Suppressor macrophage treated with lipopolysaccharide for 4 hours (primary cell): ENCODE data around the gene RBMS1.
"Not testable (repeated sequence)": the region's sequence is repeated elsewhere in the genome, so short reads cannot be mapped to it uniquely, and the experiment has no call there.

Experiments
- DNase-seq: peaks from one replicate; pipeline ENCODE4 v3.0.0-alpha.2; 2020

RBMS1 gene

GRCh38 chr2:160376576-160376975, 117.0 kb downstream of the RBMS1 start:
- DNase-seq = no peak

DNA sequence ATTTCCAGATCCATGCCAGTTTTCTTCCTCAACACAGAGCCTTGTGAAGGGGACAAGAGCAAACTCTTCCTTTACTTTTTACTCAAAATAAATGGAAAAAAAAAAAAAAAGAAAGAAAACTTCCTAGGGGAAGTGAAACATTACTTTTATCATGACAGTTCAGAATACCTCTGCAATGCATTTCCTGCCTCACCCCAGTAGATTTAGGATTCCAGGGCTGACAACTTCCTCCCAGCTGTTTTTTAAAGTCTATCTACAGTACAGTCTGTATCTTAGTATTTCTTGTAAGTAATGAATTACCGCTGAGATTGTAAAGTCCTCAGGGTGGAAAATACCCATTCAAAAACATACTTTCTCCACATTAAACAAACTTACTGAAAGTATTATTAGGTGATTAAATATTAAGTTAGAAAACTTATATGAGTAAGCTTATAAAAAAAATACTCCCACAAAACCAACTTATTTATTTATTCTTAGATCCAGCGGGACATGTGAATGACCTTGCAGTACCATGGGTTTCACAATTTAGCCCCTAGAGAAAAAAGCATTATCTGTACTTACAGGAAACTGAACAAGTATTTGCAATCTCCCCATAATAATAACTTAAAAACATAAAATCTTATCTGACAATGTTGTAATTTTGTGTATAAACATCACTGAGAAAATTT, 117.7 kb downstream of the RBMS1 start:
- DNase-seq = peak; percentile 54

DNA sequence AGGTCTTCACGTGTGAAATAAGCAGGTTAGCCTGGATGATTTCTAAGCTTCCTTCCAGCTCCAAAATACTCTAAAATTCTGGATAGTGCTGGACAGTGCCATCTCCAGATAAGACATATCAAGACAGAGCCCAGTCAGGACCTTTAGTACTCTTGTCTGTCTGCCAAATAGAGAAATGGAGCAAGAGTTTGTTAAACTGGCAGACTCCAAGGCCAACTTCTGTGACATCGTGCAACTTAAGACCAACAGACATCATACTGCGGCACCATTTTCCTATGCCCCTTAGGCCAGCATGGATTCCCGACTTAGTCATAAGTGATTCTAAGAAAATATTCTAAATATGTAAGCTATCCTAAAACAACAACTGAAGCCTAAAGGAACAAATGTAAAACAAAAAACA, 118.6 kb downstream of the RBMS1 start:
- DNase-seq = no peak

GRCh38 chr2:160373666-160374065, 119.9 kb downstream of the RBMS1 start:
- peak; percentile 54 for DNase-seq

- no peak for DNase-seq
These were observed 120.3 kb downstream of the RBMS1 start for GRCh38 chr2:160373263-160373662.

DNA sequence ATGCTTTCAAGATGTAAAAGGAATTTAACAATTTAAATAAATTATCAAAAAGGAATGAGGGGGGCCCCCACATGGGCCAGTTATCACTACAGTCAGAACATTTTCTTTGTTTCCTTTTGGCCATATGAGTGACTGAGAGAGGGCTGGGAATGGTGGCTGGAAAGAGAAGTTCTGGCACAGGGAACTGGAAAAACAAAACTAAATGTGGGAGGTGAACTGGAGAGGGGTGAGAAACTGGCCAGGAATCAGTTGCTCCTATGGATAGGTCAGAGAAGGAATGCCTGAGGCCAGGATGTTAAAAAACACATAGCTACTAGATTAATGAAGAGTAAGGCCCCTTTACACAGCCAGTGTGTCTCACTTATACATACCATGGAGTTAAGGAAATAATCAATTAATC, 121.0 kb downstream of the RBMS1 start:
- DNase-seq = no peak

- peak; percentile 58 for DNase-seq
These were observed 121.6 kb downstream of the RBMS1 start for GRCh38 chr2:160372010-160372356.

- DNase-seq = peak; percentile 77
These were observed 122.2 kb downstream of the RBMS1 start for GRCh38 chr2:160371251-160372009.

GRCh38 chr2:160368988-160369930, 124.3 kb downstream of the RBMS1 start:
- peak; percentile 25 for DNase-seq

GRCh38 chr2:160367887-160368286, 125.7 kb downstream of the RBMS1 start:
- peak; percentile 86 for DNase-seq

DNA sequence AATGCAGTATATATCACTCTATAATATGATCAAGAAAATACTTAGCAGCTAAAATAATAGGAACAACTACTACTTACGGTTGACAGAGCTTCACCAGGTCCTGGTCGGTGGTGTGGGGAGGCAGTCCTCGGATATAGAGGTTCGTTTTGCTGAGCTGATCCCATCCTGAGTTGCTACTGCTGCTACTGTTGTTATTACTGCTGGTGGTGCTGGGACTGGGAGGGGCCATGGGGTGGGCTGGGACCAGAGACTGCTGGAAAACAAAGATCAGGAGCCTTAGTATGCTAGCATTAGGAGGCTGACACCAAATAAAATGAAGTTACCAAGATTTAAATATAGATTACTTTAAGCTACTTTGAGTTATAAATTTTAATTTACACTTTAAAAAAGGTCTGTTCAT, 126.5 kb downstream of the RBMS1 start:
- not testable (repeated sequence) for DNase-seq

DNA sequence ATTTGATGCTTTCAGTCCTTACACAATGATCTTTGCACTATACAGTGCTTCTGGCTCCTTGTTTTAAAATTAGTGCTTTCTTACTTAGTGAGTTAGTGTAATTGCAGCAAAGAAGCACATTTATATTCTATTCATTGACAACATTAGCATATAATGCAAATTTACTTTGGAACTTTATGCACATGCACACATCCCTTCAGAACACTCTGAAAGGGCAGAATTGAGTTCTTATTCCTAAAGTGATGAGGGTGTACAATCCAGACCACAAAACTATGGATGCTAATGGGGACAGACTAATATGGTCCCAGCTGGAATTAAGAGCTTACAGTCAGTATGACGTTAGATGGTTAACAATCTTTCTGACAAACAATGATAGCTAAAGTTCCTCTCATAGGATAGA, 127.1 kb downstream of the RBMS1 start:
- DNase-seq = no peak

DNA sequence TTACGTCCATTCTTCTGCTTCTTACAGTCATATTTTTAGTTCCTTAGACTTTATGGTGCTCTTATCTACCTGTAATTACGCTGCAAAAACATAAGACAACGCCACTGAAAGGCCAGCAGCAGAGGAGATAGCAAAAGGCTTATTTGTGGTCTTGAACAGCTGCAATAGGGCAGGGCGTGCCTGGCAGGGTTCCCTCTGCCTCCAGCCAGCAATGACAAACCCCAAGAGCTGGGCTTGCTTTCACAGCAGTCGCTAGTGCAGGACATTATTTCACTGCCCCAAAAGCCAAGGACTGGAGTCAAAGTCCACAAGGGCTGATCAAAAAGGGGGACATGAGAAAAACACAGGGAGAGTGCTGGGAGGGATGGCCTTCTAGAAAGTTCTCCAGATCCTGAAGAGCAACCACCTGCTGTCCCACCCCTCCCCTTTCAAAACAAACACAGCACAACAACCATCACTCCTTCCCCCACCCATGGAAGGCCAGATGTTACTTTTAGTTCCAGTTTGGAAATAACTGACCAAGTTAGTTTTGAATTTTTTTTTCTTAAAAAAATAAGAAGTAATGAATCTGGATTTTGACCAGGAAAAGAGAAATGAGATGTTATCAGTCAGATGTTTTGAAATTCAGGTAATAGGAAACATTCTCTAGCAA, 127.8 kb downstream of the RBMS1 start:
- DNase-seq = no peak

- DNase-seq = peak; percentile 52
These were observed 129.2 kb downstream of the RBMS1 start for GRCh38 chr2:160364364-160364763.

DNA sequence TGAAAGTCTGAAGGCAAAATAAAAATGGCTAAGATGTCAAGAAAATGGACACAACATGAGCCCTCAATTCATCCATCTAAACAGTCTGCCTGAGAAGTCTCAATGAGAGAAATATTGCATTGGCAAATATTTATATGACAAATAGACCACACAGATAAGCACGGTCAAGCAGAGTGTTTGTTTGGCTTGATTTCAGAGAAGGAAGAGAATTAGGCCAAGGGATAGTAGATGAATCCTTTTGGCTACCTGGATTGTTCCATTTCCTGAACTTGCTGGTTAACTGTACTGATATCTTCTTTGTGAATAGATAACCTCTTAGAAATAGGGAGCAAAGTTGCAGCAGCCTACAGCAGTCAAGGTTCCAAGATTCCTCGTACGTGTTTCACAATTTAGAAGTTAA, 129.6 kb downstream of the RBMS1 start:
- DNase-seq = no peak

GRCh38 chr2:160363055-160363454, 130.6 kb downstream of the RBMS1 start:
- DNase-seq = peak; percentile 47

DNA sequence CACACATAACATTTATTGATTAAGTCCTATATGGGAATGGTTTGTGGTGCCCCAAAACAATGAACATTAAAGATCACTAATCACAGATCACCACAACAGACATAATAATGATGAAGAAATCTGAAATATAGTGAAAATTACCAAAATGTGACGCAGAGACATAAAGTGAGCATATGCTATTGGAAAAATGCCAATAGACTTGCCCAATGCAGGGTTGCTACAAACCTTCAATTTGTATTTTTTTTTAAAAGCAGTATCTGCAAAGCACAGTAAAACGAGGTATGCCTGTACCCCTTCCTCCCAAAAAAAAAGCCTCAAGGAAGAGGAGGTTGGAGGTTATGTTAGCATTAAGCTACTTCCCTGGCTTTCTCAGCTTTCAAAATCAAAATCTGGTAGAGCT, 131.1 kb downstream of the RBMS1 start:
- peak; percentile 70 for DNase-seq

DNA sequence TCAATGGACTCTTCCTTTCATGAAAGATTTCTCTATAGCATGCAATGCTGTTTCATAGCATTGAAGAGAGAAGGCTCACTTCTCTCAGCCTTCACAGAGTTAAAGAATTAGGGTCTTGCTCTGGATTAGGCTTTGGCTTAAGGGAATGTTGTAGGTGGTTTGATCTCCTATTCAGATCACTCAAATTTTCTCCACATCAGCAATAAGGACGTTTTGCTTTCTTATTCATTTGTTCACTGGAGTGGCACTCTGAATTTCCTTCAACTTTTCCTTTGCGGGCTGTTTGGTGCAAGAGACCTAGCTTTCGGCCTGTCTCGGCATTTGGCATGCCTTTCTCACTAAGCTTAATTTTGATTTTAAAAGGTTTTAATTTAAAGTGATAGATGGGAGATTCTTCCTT, 131.6 kb downstream of the RBMS1 start:
- DNase-seq = no peak

DNA sequence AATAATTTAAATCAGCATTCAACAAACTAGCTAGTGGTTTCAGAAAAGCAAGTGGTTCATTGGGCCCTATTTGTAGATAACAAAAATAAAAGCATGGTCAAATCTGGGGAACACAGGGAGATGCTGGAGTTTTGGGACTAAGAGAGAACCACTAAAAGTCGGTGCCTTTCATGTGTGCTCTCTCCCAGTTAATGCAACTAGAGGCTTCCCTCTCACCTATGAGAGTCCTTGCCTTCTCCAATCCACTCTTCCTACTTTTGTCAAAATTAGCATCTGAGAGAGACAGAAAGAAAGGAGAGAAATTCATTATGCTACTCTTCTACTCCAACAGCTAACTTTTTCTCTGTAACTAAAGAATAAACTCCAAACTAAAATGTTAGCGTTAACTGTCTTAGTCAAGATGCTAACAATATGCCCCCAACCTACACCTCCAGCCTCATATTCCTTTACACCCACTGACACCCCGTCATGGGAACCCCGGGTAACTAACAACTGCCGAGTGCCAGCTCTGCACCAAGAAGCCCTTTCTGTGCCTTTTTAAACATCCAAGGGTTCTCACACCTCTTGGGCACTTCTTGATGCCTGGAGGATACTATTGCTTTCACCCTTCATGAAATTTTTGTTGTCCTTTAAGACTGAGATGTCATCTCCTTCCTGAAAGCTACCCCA, 133.4 kb downstream of the RBMS1 start:
- DNase-seq = no peak

- peak; percentile 69 for DNase-seq
These were observed 135.6 kb downstream of the RBMS1 start for GRCh38 chr2:160358046-160358445.

DNA sequence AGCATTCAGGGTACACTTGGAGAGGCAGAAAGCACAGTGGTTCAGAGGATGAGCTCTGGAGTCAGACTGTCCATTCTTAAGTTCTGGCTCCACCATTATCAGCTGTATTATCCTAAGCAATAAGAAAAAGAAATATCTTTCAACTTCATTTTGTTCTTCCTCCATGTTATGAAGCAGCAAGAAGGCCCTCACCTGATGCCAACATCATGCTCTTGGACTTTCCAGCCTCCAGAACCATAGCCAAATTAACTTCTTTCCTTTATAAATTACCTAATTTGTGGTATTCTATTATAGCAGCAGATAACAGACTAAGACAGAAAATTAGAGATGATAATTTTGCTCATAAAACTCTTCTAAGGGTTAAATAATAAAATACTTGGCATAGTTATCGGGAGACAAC, 137.1 kb downstream of the RBMS1 start:
- no peak for DNase-seq

GRCh38 chr2:160355080-160355479, 138.5 kb downstream of the RBMS1 start:
- DNase-seq = no peak
